NOMO-1 (cell line): ENCODE data around the gene SETD7.

Source experiments
- DNase-seq, 2 experiments: peaks; one replicate each; lab custom pipeline; 2025; ENCODE audit not compliant: unreplicated experiment in 2 of 2; lab: John Stamatoyannopoulos, UW

Gene SETD7

DNA sequence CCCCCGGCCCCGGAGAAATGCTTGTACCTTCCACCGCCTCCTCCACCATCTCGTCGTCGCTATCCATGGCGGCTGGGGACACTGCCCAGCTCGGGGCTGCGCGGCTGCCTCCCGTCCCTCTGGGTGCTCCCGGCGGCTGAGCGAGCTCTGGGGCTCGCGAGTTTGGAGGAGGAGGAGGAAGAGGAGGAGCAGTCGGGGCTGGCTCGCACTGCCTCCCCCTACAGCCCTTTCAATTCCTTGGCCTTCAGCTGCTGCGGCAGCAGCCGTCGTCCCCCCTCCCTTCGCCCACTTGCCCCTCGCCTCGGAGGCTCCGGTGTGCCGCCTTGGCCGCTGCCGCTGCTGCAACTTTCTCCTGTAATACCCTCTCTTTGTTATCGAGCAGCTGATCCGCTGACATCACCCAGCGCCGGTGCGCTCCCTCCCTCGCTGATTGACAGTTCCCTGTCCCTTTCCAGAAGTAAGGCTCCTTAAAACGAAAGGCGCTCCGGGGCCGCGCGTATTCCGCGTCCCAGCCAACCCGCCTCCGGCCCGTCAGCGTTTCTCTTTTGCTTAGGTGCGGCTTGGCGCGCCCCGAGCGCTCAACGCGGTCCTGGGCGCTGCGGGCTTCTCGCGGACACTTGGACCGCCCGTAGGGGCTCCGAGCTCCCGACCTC is at the start of gene SETD7:
TSS of gene SETD7 (minus strand) at position 149 of the 653 bp plus-strand sequence. CDS start at position 67, 82 bp downstream.
- peak; percentile 64 to 78 for DNase-seq

- DNase-seq = no peak
Observed at GRCh38 chr4:139605516-139605915, 49.5 kb upstream of the SETD7 start.

DNA sequence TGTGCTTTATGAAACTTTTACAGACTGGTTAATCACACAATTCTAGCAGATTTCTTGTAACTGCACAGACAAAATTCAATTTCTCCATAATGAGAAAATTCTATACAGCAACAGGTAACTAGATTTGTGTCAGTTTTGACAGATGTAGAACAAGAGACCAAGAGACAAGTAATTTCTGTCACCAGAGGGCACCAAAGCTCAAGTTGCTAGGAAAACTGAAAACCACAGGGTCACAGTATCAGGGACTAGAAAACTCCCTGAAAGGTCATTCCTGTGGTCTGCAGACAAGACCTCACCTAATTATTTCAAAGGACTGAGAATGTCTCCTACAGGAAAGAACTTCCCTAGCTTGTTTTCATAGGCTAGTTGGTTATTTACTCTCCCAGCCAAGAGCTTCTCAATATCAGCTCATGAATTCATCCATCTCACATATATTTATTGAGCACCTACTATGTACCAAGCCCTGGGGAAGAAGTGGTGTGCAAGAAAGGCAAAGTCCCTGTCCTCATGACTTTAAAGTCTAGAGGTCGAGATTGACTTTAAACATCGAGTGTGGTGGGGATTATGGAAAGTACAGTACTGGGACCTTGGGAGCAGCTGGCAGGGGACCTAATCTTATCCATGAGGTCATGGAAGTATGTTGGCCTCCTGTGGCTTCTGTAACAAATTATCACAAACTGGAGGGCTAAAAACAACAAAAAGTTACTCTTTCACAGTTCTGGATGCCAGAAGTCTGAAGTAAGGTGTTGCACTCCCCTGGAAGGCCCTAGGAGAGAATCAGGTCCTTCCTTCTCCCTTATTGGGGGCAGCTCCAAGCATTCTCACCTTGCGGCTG is 47.8 kb upstream of the SETD7 start:
- DNase-seq = peak in 1 of 2 experiments; percentile 58

DNA sequence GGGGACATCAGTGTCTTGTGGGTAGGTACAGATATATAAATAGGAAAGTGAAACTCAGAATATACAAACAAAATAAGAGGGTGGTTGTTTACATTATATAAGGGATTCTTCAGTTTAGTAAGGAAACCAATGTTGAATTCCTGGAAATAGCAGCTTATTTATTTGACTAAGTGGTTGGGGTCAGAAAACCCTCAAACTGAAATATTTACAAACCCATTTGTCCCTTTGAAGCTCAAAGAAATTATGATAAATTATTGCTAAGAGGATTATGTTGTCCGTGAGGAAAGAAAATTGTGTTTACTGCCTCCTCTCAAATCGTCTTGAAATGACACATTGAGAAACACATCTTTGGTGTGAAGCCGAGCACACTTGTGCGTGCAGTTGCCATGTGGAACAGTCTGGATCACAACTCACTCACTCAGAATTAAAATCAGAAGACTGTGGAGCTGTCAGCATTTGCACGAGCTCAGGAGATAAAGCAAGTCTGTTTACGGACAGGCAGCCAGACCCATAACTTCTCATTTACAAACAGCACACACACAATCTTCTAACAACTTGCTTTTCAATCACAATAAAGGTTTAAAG is 46.8 kb upstream of the SETD7 start:
- DNase-seq = no peak

GRCh38 chr4:139600662-139601061 is 44.6 kb upstream of the SETD7 start:
- no peak for DNase-seq

DNA sequence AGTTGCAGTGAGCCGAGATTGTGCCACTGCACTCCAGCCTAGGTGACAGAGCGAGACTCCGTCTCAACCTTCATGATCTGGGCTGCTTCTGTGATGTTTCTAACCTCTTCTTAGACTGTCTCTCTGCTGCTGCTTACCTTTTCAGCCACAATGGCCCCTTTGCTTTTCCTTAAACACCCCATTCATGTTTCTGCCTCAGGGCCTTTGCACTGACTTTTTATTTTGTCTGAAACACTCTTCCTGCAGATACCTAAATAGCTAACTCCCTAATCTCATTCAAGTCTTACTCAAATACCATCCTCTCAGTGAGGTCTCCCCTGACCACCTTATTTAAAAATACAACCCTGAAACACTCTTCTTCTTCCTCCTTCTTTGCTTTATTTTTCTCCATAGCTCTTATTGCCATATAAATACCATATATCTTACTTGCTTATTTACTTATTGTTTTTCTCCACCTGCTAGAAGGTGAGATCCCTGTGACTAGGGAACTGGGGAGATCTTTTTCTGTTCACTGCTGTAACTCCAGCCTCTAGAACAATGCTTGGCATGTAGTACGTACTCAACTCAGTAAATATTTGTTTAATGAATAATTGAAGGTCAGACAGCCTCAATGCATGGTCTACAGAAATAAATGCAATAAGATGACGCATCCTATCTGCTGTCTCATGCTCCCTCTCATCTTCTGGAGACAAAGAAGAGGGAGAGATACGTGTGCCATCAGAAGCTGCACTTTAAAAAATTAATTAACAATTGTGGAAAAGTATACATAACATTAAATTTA is 43.8 kb upstream of the SETD7 start:
- no peak for DNase-seq

- no peak for DNase-seq
Observed at GRCh38 chr4:139599076-139599475, 43.1 kb upstream of the SETD7 start.

DNA sequence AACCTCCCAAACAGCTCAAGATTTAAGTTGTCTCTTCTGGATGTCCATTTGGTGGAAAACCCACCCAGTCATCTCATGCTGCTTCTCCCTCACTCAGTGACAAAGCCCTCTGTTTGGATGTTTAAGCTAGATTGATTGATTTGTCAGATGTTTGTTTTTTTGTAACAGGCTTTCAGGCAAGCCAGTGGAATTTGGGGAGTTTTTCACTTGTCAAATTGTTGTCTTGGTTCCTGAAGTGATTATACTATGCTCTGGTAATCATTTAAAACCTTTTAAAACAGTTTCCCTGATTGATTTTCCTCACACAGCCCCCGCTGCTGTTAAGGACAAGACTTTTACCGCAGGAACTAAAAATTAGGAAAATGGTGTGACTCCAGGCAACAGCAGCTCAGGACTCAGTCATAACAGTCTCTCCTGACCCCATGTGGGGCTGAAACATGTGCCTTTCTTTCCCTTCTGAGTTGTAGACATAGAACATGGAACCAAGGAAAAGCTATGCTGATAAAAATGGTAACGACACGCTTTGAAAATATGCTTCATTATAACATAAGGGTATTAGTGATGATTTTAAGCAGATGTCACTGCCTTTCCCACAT is 40.8 kb upstream of the SETD7 start:
- DNase-seq = no peak

GRCh38 chr4:139596034-139596683 is 40.1 kb upstream of the SETD7 start:
- no peak for DNase-seq

DNA sequence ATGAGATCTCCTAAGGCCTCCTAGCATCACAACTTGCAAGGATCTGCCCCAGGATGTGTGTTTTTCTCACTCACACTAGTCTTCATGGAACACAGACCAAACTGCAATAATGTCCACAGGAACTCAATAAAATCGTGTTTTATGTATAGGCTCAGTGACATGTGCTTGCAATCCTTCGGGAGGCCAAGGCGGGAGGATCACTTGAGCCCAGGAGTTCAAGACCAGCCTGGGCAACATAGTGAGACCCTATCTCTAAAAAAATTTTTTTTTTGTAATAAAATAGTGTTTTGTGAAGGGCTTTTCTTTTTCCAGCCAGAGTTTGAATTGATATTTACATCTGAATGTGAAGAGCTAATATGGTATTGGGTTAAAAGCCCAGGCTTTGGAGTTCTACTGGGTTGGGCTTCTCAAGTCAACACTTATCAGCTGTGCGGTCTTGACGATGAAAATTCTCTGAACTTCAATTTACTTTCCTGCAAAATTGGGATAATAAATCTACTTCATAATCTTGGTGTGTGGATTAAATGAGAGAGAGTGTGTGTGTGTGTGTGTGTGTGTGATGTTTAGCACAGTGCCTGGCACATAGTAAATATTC is 38.7 kb upstream of the SETD7 start:
- DNase-seq = no peak

GRCh38 chr4:139593091-139593564 is 37.1 kb upstream of the SETD7 start:
- DNase-seq = no peak

DNA sequence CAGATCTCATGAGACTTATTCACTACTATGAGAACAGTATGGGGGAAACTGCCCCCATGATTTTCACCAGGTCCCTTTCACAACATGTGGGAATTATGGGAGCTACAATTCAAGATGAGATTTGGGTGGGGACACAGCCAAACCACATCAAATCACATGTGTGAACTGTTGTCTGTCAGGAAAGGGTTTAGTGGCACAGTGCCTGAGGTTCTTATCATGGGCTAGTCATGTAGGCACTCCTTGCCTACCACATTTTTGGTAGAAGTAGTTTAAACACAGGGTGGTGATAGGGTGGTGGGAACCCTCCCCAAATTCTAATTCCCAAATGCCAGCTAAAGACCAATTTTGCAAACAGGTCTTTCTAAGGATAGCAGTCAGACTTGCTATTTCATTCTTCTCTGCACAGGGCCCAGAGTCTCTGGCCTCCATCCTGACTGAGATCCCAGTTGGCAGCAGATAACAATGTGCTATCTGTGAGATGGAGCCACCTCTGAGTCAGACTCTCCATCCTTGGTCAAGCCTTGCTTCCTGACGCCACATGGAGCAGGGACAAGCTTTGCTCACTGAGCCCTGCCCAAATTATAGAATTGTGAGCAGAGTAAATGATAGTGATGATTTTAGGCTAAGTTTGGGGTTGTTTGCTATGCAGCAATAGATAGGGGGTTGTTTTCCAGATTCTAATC is 33.5 kb upstream of the SETD7 start:
- no peak for DNase-seq

DNA sequence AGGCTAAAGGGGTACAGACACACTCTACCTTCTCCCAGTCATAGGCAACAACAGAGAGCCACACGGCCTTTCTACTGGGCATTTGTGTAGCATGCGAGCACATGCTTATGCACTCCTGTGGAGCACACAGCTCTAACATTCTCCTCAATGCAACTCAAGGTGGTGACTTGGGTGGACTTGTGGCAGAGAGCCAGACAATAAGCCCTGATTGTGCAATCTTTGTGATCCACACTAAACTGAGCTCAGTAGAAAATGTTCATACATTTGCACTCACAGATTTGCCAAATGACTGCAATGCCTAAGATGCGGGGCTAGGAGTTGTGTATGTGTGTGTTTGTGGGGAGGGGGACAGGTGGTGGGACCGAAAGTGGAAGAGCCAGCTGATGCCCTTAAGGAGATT is 31.4 kb upstream of the SETD7 start:
- DNase-seq = no peak

DNA sequence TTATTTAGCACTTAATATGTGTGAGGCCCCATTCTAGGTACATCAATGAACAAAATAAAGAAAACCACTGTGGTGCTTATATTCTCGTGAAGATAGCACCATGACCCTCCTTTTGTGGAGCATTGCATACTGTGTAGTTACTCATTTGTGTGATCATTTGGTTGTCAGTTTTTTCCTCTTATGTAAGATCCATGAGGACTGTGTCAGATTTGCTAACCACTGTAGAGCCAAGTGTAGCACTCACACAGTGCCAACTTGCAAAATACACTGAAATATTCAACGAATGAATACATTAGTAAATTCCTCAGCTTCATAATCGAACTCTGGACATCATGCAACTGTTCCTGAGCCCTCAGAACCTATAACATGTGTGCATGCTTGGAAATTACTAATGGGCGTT is 29.5 kb upstream of the SETD7 start:
- no peak for DNase-seq

GRCh38 chr4:139584784-139585183 is 28.8 kb upstream of the SETD7 start:
- no peak for DNase-seq

- DNase-seq = no peak
Observed at GRCh38 chr4:139584013-139584412, 28.0 kb upstream of the SETD7 start.

DNA sequence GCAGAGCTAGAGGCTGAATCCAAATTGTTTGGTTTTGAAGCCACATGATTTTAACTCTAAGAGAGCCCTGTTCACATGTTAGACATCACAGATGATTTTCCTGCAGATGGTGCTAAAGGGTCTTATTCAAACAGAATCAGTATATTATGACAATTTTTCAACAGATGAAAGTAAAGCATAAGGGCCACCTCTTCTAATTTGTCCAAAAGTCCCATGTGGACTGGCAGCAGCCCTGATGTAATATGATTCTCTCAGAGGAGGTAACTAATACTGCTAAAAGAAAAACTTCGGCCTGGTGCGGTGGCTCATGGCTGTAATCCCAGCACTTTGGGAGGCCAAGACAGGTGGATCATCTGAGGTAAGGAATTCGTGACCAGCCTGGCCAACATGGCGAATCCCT is 26.0 kb upstream of the SETD7 start:
- no peak for DNase-seq

DNA sequence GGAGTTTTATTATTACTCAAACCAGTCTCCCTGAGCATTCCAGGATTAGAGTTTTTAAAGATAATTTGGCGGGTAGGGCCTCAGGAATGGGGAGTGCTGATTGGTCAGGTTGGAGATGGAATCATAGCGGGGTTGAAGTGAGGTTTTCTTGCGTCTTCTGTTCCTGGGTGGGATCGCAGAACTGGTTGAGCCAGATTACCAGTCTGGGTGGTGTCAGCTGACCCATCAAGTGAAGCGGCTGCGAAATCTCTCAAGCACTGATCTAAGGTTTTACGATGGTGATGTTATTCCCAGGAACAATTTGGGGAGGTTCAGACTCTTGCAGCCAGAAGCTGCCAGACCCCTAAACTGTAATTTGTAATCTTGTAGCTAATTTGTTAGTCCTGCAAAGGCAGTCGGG is 25.1 kb upstream of the SETD7 start:
- DNase-seq = no peak

- DNase-seq = no peak
Observed at GRCh38 chr4:139576219-139576618, 20.2 kb upstream of the SETD7 start.
